Ovary (tissue), 3 donors: Measurements from ENCODE around the gene SCN11A.

Experiments
- EP300 ChIP-seq: sonication (generic); formaldehyde crosslinking; IDR thresholded peaks from one replicate; pipeline ENCODE4 v1.6.1; 2017; ENCODE audit warnings: antibody characterized with exemption
- POLR2A ChIP-seq: fragments of 450-650 bp; IDR thresholded peaks from one replicate; pipeline ENCODE4 v1.6.1; 2017; ENCODE audit warnings: antibody characterized with exemption, mild to moderate bottlenecking, moderate library complexity
- TF ChIP-seq, protein P1 (sequence below), 3 donors: fragments of 450-650 bp in 2 of 3; fragments of 200-600 bp in 1 of 3; IDR thresholded peaks; one replicate each; pipeline versions ENCODE4 v1.5.1 to v1.8.0; 2016 to 2022; ENCODE audit warnings: antibody characterized with exemption in 3 of 3, mild to moderate bottlenecking in 1 of 3
- donor health status: DM: no; HTN: no; CAD: no.

DNA sequence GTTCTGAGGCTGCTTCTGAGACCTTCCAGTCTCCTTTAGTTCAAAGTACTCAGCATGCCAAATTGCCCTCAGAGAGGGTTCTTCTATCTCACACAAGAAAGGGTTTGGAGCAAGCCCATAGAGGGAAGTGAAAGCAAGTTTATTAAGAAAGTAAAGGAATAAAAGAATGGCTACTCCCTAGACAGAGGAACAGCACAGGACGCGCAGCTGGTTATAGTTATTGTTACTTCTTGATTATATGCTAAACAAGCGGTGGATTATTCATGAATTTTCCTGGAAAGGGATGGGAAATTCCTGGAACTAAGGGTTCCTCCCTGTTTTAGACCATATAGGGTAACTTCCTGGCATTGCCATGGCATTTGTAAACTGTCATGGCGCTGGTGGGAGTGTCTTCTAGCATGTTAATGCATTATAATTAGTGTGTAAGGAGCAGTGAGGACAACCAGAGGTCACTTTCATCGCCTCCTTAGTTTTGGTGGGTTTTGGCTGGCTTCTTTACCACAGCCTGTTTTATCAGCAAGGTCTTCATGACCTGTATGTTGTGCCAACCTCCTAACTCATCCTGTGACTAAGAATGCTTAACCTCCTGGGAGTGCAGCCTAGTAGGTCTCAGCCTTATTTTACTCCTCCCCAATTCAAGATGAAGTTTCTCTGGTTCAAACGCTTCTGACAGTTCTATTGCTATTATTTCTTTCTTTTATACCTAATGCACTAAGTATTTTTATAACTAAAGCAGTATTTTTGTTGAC, 26.3 kb downstream of the SCN11A start:
- TF ChIP-seq, protein P1, sequence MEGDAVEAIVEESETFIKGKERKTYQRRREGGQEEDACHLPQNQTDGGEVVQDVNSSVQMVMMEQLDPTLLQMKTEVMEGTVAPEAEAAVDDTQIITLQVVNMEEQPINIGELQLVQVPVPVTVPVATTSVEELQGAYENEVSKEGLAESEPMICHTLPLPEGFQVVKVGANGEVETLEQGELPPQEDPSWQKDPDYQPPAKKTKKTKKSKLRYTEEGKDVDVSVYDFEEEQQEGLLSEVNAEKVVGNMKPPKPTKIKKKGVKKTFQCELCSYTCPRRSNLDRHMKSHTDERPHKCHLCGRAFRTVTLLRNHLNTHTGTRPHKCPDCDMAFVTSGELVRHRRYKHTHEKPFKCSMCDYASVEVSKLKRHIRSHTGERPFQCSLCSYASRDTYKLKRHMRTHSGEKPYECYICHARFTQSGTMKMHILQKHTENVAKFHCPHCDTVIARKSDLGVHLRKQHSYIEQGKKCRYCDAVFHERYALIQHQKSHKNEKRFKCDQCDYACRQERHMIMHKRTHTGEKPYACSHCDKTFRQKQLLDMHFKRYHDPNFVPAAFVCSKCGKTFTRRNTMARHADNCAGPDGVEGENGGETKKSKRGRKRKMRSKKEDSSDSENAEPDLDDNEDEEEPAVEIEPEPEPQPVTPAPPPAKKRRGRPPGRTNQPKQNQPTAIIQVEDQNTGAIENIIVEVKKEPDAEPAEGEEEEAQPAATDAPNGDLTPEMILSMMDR (IDR thresholded peaks at IDR 0.05) = no peak
- TF ChIP-seq POLR2A (no peak), EP300 (no peak)
